Activated naive CD8-positive, alpha-beta T cell treated with anti-CD3 and anti-CD28 coated beads, Interleukin-2, amount 10 ng/mL, durations not matched to agents 7 days and 5 days (primary cell): Measurements from ENCODE around the gene SETD3. TPM values are rescaled to one million over a fixed set of nuclear protein-coding genes. Genes with fewer than 3 reads are reported as not detected.

ENCODE experiments used
- ATAC-seq: fragments of 150-1000 bp; cut with Tn5 transposase; one replicate; pipeline ENCODE4 v1.10.0; 2021; ENCODE audit warnings: low read depth, moderate library complexity
- POLR2A ChIA-PET: fragments of 350-600 bp; sonication (Branson Sonifier 250); formaldehyde crosslinking; loops from one replicate; lab custom pipeline; 2021; ENCODE audit warnings: antibody characterized with exemption; lab: Charles Lee
- DNase-seq: peaks from one replicate; pipeline ENCODE4 v3.0.0; 2021
- H3K27ac Mint-ChIP-seq: one replicate; pipeline ENCODE4 v1.8.0; 2022; ENCODE audit warnings: mild to moderate bottlenecking, mixed read lengths
- H3K27me3 Mint-ChIP-seq: one replicate; pipeline ENCODE4 v1.8.0; 2022; ENCODE audit warnings: mild to moderate bottlenecking, moderate library complexity, mixed read lengths
- H3K36me3 Mint-ChIP-seq: one replicate; pipeline ENCODE4 v1.8.0; 2021; ENCODE audit warnings: mild to moderate bottlenecking, mixed read lengths
- H3K4me1 Mint-ChIP-seq: one replicate; pipeline ENCODE4 v1.8.0; 2021; ENCODE audit warnings: mixed read lengths
- H3K4me3 Mint-ChIP-seq: one replicate; pipeline ENCODE4 v1.8.0; 2022; ENCODE audit warnings: mild to moderate bottlenecking, moderate library complexity, mixed read lengths
- H3K9me3 Mint-ChIP-seq: one replicate; pipeline ENCODE4 v1.8.0; 2021; ENCODE audit warnings: mixed read lengths
- total RNA-seq, 2 experiments: library from RNA; stranded (reverse); gene quantifications; one replicate each; pipeline ENCODE4 v1.2.3, GENCODE V29; 2021

Gene SETD3
- total RNA-seq, 2 experiments from 2014 or later = 61.9 to 64.4 TPM

DNA sequence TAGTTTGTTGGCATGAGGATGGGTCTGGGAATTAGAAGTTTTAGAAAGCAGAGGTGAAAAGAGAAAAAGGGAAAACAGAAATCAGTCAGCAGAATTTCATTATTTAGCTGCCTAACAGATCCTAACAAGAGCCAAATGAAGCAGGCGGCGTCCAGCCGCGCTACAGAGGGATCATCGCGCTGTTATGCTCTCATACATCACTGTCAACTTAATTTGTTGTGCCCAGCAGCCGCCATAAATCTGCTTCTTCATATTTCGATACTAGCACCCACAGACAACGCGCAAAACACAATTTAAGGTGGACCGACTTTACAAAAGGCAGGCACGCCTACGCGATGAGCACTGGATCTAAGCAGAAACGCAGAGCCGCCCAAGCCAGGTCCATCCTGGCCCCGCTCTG is 66.7 kb downstream of the SETD3 start:
- Mint-ChIP-seq H3K4me3 (no peak overlapping the region), H3K36me3 (peaks cover 15% of the 10 kb centered on the region), H3K9me3 (no peaks in the 10 kb centered on the region), H3K27me3 (no peaks in the 10 kb centered on the region), H3K27ac (no peak overlapping the region), H3K4me1 (peaks cover 12% of the 10 kb centered on the region)
- DNase-seq (no peak), ATAC-seq (no peak)
- POLR2A ChIA-PET = no interaction called here

DNA sequence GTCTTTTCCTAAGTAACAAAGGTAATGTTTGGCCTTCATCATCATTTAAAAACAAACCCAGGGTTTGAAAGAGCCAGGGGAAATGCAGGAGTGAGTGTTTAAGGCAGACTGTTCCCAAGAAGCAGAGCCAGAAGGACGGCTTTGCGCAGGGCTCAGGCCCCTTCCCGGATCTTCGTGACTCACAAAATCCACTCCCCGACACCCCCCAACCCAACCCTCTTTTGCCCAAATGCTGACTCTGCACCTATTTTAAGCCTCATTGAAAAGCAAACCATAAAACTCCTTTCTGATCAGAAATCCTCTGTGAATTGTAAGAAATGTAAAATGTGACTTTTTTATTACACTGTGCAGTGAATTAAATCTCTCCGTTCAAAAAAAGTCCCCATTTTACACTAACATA is 67.5 kb downstream of the SETD3 start:
- Mint-ChIP-seq H3K27ac (no peak overlapping the region), H3K9me3 (no peaks in the 10 kb centered on the region)

DNA sequence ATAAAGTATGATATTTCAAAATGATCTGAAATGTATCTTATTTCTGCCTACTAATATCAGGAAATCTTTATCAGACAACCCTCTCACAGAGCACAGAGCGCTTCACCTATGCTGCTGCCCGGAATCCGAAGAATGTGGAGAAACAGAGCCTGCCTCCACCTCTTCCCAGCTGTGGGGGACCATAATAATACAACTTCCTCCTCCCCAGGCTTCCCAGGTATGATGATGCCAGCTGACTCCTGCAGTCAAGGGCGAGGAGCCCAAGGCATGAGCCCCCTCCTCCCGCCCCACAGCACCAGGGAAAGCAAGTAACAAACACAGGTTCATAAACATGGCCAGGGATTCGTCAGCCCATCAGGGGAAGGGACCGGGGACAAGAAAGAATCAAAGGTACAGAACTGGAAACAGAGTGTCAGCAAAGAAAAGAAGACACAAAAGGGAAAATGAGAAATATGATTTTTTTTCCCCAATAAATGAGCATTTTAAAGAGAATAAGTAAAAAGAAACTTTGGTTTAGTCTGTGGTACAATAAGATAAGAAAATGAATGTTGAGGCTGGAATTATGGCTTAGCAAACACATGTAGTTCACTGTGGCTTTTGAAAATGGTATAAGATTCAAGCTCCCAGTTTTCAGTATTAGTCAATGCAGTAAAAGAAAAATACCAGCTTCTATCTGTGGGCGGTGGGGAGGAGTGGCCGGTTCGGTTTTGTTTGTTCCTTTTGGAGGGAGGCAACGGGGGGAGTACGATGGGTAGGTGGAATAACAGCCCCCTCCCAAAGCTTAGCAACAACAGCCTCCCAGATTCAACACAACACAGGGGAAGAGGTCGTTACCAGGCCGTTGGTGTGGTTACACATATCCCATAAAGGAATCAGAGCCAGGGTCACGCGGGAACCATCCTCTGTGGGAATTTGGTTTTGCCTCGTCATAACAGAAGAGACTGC is 68.3 kb downstream of the SETD3 start:
- peaks cover 10% of the 10 kb centered on the region for H3K4me1 Mint-ChIP-seq
- H3K27me3 Mint-ChIP-seq = no peaks in the 10 kb centered on the region
- no peak overlapping the region for H3K27ac Mint-ChIP-seq
- no peak for ATAC-seq
- no peak overlapping the region for H3K4me3 Mint-ChIP-seq
- H3K9me3 Mint-ChIP-seq = no peaks in the 10 kb centered on the region
- no peak for DNase-seq
- POLR2A ChIA-PET = no interaction called here
- H3K36me3 Mint-ChIP-seq = peaks cover 17% of the 10 kb centered on the region

More for the DNA sequence above, 67.5 kb downstream of the SETD3 start:
- H3K4me1 Mint-ChIP-seq = peaks cover 8% of the 10 kb centered on the region
- no peaks in the 10 kb centered on the region for H3K27me3 Mint-ChIP-seq
- H3K4me3 Mint-ChIP-seq = no peak overlapping the region
- DNase-seq (no peak), ATAC-seq (no peak)
- peaks cover 17% of the 10 kb centered on the region for H3K36me3 Mint-ChIP-seq
- POLR2A ChIA-PET = no interaction called here

GRCh38 chr14:99410019-99410418 is 70.6 kb downstream of the SETD3 start:
- DNase-seq (no peak), ATAC-seq (no peak)
- H3K4me3 Mint-ChIP-seq = no peak overlapping the region
- POLR2A ChIA-PET = no interaction called here
- H3K36me3 Mint-ChIP-seq = peaks cover 21% of the 10 kb centered on the region
- no peak overlapping the region for H3K27ac Mint-ChIP-seq
- no peaks in the 10 kb centered on the region for H3K9me3 Mint-ChIP-seq
- no peaks in the 10 kb centered on the region for H3K27me3 Mint-ChIP-seq
- peaks cover 5% of the 10 kb centered on the region for H3K4me1 Mint-ChIP-seq

DNA sequence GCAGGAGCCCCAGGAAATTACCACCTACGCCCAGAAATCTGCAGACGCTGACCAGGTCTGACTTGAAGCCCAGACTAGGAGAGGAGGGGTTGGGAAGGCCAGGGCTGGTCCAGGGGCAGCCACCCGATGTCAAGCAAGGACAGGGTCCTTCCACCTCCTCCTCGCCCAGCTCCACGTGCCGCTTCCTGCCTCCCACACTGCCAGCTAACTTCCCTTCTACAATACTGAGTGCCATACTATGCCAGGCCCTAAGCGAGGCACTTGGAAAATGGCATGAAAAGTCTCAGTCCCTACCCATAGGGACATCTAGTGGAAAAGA is 71.7 kb downstream of the SETD3 start:
- ATAC-seq = no peak
- peaks cover 19% of the 10 kb centered on the region for H3K36me3 Mint-ChIP-seq
- DNase-seq = no peak
- no peaks in the 10 kb centered on the region for H3K9me3 Mint-ChIP-seq
- no peak overlapping the region for H3K4me3 Mint-ChIP-seq
- peaks cover 5% of the 10 kb centered on the region for H3K4me1 Mint-ChIP-seq
- no peaks in the 10 kb centered on the region for H3K27me3 Mint-ChIP-seq
- no peak overlapping the region for H3K27ac Mint-ChIP-seq
- POLR2A ChIA-PET = no interaction called here

GRCh38 chr14:99408286-99408970 is 72.2 kb downstream of the SETD3 start:
- H3K27ac Mint-ChIP-seq = no peak overlapping the region
- H3K27me3 Mint-ChIP-seq = no peaks in the 10 kb centered on the region
- H3K36me3 Mint-ChIP-seq = peaks cover 17% of the 10 kb centered on the region

GRCh38 chr14:99407416-99407815 is 73.2 kb downstream of the SETD3 start:
- no peak overlapping the region for H3K27ac Mint-ChIP-seq
- POLR2A ChIA-PET = no interaction called here
- H3K4me1 Mint-ChIP-seq = peaks cover 8% of the 10 kb centered on the region
- DNase-seq = no peak
- no peak overlapping the region for H3K4me3 Mint-ChIP-seq
- H3K27me3 Mint-ChIP-seq = no peaks in the 10 kb centered on the region
- ATAC-seq = no peak
- H3K9me3 Mint-ChIP-seq = no peaks in the 10 kb centered on the region
- peaks cover 13% of the 10 kb centered on the region for H3K36me3 Mint-ChIP-seq

More at GRCh38 chr14:99408286-99408970, 72.2 kb downstream of the SETD3 start:
- Mint-ChIP-seq H3K4me1 (peaks cover 5% of the 10 kb centered on the region), H3K4me3 (no peak overlapping the region), H3K9me3 (no peaks in the 10 kb centered on the region)
- ATAC-seq (no peak), DNase-seq (no peak)
- POLR2A ChIA-PET = no interaction called here

- Mint-ChIP-seq H3K27ac (no peak overlapping the region), H3K4me3 (no peak overlapping the region), H3K36me3 (peaks cover 20% of the 10 kb centered on the region), H3K4me1 (peaks cover 10% of the 10 kb centered on the region), H3K9me3 (no peaks in the 10 kb centered on the region), H3K27me3 (no peaks in the 10 kb centered on the region)
- DNase-seq (no peak), ATAC-seq (no peak)
- POLR2A ChIA-PET = no interaction called here
Measured at GRCh38 chr14:99402950-99403349, 77.7 kb downstream of the SETD3 start.

- Mint-ChIP-seq H3K36me3 (peaks cover 20% of the 10 kb centered on the region), H3K9me3 (no peaks in the 10 kb centered on the region), H3K4me3 (no peak overlapping the region), H3K27ac (no peak overlapping the region), H3K4me1 (peaks cover 8% of the 10 kb centered on the region), H3K27me3 (no peaks in the 10 kb centered on the region)
- DNase-seq (no peak), ATAC-seq (no peak)
- POLR2A ChIA-PET = no interaction called here
Measured at GRCh38 chr14:99402285-99402648, 78.4 kb downstream of the SETD3 start.

DNA sequence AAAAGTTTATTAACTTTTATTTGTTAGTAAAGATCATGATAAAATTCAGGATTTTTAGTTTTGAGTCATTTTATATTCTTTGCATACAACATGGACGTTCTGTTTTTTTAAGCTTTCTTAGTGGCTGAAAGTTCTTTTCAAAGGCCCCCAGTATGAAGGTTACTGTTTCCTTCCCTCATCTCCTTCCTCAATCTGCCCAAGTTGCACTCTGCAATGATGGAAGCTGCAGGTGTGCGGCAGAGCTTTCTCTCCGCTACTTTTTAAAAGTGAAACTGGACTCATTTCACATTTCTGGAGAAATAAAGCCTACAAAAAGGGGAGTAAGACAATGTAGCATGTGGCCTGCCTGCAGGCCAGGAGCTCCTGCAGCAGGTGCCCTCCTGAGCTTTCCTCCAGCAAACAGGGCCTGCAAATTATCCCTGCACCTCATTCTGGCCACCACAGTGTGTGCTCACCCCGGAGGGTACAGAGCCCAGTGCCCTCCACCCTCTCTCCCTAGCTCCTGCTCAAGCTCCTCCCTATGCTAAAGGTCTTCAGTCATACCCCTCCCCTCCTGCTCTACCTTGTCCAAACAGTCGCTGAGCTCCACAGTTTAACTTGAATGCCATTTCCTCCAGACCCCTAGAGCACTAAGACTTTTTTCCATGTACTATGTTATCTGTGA is 78.9 kb downstream of the SETD3 start:
- Mint-ChIP-seq H3K9me3 (no peaks in the 10 kb centered on the region), H3K27ac (no peak overlapping the region), H3K36me3 (peaks cover 20% of the 10 kb centered on the region), H3K4me1 (peaks cover 8% of the 10 kb centered on the region), H3K27me3 (no peaks in the 10 kb centered on the region), H3K4me3 (no peak overlapping the region)
- POLR2A ChIA-PET = no interaction called here
- DNase-seq = no peak
- ATAC-seq = no peak

DNA sequence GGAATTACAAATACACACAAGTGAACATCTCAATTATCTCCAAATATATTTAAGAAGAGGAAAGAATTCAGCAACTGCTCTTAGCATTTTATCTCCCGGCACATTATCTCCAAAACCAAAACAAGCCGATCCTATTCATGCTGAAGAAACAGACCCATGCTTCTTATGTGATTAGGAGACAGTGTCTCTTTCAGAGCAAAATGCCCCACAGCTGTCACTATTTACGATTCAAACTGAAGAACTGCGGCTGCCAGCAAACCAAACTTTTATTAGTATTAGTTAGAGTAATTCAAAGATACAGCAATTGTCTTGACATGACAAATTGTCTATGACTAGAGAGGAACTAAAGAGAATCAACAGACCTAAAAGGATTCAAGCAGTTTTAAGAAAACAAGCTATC is 79.4 kb downstream of the SETD3 start:
- POLR2A ChIA-PET = no interaction called here
- peaks cover 8% of the 10 kb centered on the region for H3K4me1 Mint-ChIP-seq

GRCh38 chr14:99397698-99398097 is 83.0 kb downstream of the SETD3 start:
- Mint-ChIP-seq H3K4me3 (no peak overlapping the region), H3K4me1 (peaks cover 9% of the 10 kb centered on the region), H3K9me3 (no peaks in the 10 kb centered on the region), H3K27ac (no peak overlapping the region), H3K27me3 (no peaks in the 10 kb centered on the region), H3K36me3 (peaks cover 16% of the 10 kb centered on the region)
- POLR2A ChIA-PET = no interaction called here
- no peak for DNase-seq
- ATAC-seq = no peak

More for the DNA sequence above, 79.4 kb downstream of the SETD3 start:
- Mint-ChIP-seq H3K36me3 (peaks cover 20% of the 10 kb centered on the region), H3K27me3 (no peaks in the 10 kb centered on the region), H3K4me3 (no peak overlapping the region), H3K9me3 (no peaks in the 10 kb centered on the region), H3K27ac (no peak overlapping the region)
- no peak for ATAC-seq
- DNase-seq = no peak

- H3K36me3 Mint-ChIP-seq = peaks cover 13% of the 10 kb centered on the region
- ATAC-seq = no peak
Measured at GRCh38 chr14:99395909-99396530, 84.6 kb downstream of the SETD3 start.

More at GRCh38 chr14:99395909-99396530, 84.6 kb downstream of the SETD3 start:
- DNase-seq = no peak
- no peaks in the 10 kb centered on the region for H3K9me3 Mint-ChIP-seq
- H3K27ac Mint-ChIP-seq = no peak overlapping the region
- POLR2A ChIA-PET = no interaction called here
- H3K27me3 Mint-ChIP-seq = no peaks in the 10 kb centered on the region
- H3K4me1 Mint-ChIP-seq = peaks cover 4% of the 10 kb centered on the region
- no peak overlapping the region for H3K4me3 Mint-ChIP-seq
